Keratinocyte (primary cell): ENCODE results near the gene KCNH2. TPM values are rescaled to one million over a fixed set of nuclear protein-coding genes. Genes with fewer than 3 reads are reported as not detected.

Experiments used
- DNase-seq: peaks from one replicate; pipeline ENCODE4 v3.0.0-alpha.2; 2011; ENCODE audit warnings: low read depth, missing footprints, low spot score
- FAIRE-seq: peaks from 2 replicates; lab custom pipeline; 2011; peaks lifted over from hg19 to GRCh38; lab: Jason Lieb, UNC
- H2AFZ ChIP-seq: 2 replicates; pipeline ENCODE4 v1.6.0; 2012; ENCODE audit warnings: low read length, control low read depth, inconsistent platforms; ENCODE audit not compliant: control insufficient read depth
- H3K27ac ChIP-seq: 2 replicates; pipeline ENCODE4 v1.5.1; 2011; ENCODE audit warnings: low read length; ENCODE audit not compliant: control insufficient read depth, insufficient read depth
- H3K27me3 ChIP-seq: 3 replicates; pipeline ENCODE4 v1.6.0; 2011; ENCODE audit warnings: low read length; ENCODE audit not compliant: control insufficient read depth, insufficient read depth; ENCODE audit errors: extremely low read depth
- H3K36me3 ChIP-seq, 2 experiments: 2 replicates in 1 of 2; 3 replicates in 1 of 2; pipeline ENCODE4 v1.5.1; 2011; ENCODE audit warnings: low read length in 2 of 2, mild to moderate bottlenecking in 1 of 2; ENCODE audit not compliant: control insufficient read depth in 2 of 2, insufficient read depth in 2 of 2; ENCODE audit errors: extremely low read depth in 1 of 2
- H3K4me1 ChIP-seq: 3 replicates; pipeline ENCODE4 v1.5.1; 2011; ENCODE audit warnings: low read length; ENCODE audit not compliant: control insufficient read depth, insufficient read depth; ENCODE audit errors: extremely low read depth
- H3K4me2 ChIP-seq: 3 replicates; pipeline ENCODE4 v1.6.0; 2011; ENCODE audit warnings: low read depth, low read length; ENCODE audit not compliant: control insufficient read depth, insufficient read depth; ENCODE audit errors: extremely low read depth
- H3K4me3 ChIP-seq, 3 experiments: fragments of 200-600 bp in 1 of 3; sonication (generic) in 1 of 3; 2 replicates in 2 of 3; 3 replicates in 1 of 3; pipeline ENCODE4 v1.5.1; 2011 to 2016; ENCODE audit warnings: low read length in 3 of 3, mild to moderate bottlenecking in 3 of 3, control low read depth in 2 of 3, inconsistent platforms in 1 of 3, low read depth in 1 of 3, mixed read lengths in 1 of 3, mixed run types in 1 of 3, moderate library complexity in 1 of 3; ENCODE audit not compliant: control insufficient read depth in 2 of 3, insufficient read depth in 2 of 3; ENCODE audit errors: extremely low read depth in 1 of 3
- H3K79me2 ChIP-seq: 2 replicates; pipeline ENCODE4 v1.6.0; 2012; ENCODE audit warnings: low read length; ENCODE audit not compliant: control insufficient read depth, insufficient read depth
- H3K9ac ChIP-seq: 3 replicates; pipeline ENCODE4 v1.6.0; 2011; ENCODE audit warnings: low read length; ENCODE audit not compliant: control insufficient read depth, insufficient read depth; ENCODE audit errors: extremely low read depth
- H3K9me1 ChIP-seq: 3 replicates; pipeline ENCODE4 v1.6.0; 2011; ENCODE audit warnings: low read length; ENCODE audit not compliant: control insufficient read depth, insufficient read depth; ENCODE audit errors: extremely low read depth
- H3K9me3 ChIP-seq: 2 replicates; pipeline ENCODE4 v1.5.1; 2012; ENCODE audit warnings: low read depth, low read length; ENCODE audit not compliant: control insufficient read depth
- H4K20me1 ChIP-seq: 3 replicates; pipeline ENCODE4 v1.6.0; 2011; ENCODE audit warnings: low read length; ENCODE audit not compliant: control insufficient read depth, insufficient read depth; ENCODE audit errors: extremely low read depth
- EZH2 ChIP-seq: IDR thresholded peaks from one replicate; pipeline ENCODE4 v1.6.1; 2012; ENCODE audit warnings: inconsistent platforms, mild to moderate bottlenecking, low read length, moderate library complexity
- dilution Hi-C: fragments of 300-500 bp; cut with MboI; formaldehyde crosslinking; loops from one replicate; pipeline ENCODE4 v1.7.0; 2020; ENCODE audit warnings: low sequenced_read_pairs; ENCODE audit not compliant: extremely low pct_ligation_motif_present
- polyA plus RNA-seq, 5 experiments: library from polyadenylated mRNA; depleted of rRNA in 3 of 5; stranded (reverse) in 3 of 5; stranded (forward) in 1 of 5; unstranded in 1 of 5; fragments of >200 nt; gene quantifications; 1 replicate in 1 of 5; 2 replicates in 3 of 5; 3 replicates in 1 of 5; pipeline versions ENCODE4 v1.2.1 to v1.2.3, GENCODE V29; 2011 to 2012; ENCODE audit warnings: missing spikeins in 2 of 5, low read depth in 1 of 5, low replicate concordance in 1 of 5
- TF ChIP-seq, protein P1 (sequence below), 3 experiments: IDR thresholded peaks in 1 of 3; conservative IDR thresholded peaks in 1 of 3; optimal IDR thresholded peaks in 1 of 3; 2 replicates in 2 of 3; 3 replicates in 1 of 3; pipeline versions ENCODE3 to v1.5.1; 2011; ENCODE audit warnings: low read length in 3 of 3, mild to moderate bottlenecking in 3 of 3, moderate library complexity in 2 of 3, control low read depth in 1 of 3, inconsistent platforms in 1 of 3; ENCODE audit not compliant: insufficient read depth in 2 of 3; ENCODE audit errors: extremely low read depth in 1 of 3

The KCNH2 gene
- polyA plus RNA-seq, 1 donor (not counting 4 experiments of a cell fraction or from before 2014, with no cell fraction given) = 0.03 TPM

DNA sequence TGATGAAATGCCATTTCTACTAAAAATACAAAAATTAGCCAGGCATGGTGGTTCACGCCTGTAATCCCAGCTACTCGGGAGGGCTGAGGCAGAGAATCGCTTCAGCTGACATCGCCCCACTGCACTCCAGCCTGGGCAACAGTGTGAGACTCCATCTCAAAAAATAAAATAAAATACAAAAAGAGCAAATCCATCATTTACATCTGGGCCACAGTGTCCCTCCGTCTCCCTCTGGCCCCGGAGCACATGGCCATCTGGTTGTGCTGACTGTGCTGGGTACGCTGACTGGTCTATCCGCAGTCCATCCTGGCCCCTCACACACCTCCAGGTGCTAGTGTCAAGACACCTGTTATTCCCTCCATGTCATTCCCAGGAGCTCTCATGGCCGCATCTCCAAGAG lies 42.1 kb downstream of the KCNH2 start:
- Histone ChIP-seq H3K4me1 (peaks cover 19% of the 10 kb centered on the region), H3K27me3 (no peaks in the 10 kb centered on the region), H3K27ac (no peak overlapping the region), H3K4me3 (no peak overlapping the region), H3K36me3 (no peaks in the 10 kb centered on the region), H4K20me1 (no peaks in the 10 kb centered on the region), H3K9me1 (no peaks in the 10 kb centered on the region), H2AFZ (no peak overlapping the region), H3K4me2 (no peak overlapping the region), H3K9me3 (no peaks in the 10 kb centered on the region), H3K9ac (no peak overlapping the region), H3K79me2 (no peaks in the 10 kb centered on the region)
- DNase-seq (no peak), FAIRE-seq (no peak)
- dilution Hi-C loops = no loop called here
- TF ChIP-seq EZH2 = no peak
- TF ChIP-seq, protein P1, sequence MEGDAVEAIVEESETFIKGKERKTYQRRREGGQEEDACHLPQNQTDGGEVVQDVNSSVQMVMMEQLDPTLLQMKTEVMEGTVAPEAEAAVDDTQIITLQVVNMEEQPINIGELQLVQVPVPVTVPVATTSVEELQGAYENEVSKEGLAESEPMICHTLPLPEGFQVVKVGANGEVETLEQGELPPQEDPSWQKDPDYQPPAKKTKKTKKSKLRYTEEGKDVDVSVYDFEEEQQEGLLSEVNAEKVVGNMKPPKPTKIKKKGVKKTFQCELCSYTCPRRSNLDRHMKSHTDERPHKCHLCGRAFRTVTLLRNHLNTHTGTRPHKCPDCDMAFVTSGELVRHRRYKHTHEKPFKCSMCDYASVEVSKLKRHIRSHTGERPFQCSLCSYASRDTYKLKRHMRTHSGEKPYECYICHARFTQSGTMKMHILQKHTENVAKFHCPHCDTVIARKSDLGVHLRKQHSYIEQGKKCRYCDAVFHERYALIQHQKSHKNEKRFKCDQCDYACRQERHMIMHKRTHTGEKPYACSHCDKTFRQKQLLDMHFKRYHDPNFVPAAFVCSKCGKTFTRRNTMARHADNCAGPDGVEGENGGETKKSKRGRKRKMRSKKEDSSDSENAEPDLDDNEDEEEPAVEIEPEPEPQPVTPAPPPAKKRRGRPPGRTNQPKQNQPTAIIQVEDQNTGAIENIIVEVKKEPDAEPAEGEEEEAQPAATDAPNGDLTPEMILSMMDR (optimal IDR thresholded peaks at IDR 0.05 in 1 of 3, IDR thresholded peaks at IDR 0.05 in 1 of 3, conservative IDR thresholded peaks at IDR 0.05 in 1 of 3; ENCODE audit: extremely low read depth in 1 of 3, insufficient read depth in 2 of 3, low read length in 3 of 3) = no peak

DNA sequence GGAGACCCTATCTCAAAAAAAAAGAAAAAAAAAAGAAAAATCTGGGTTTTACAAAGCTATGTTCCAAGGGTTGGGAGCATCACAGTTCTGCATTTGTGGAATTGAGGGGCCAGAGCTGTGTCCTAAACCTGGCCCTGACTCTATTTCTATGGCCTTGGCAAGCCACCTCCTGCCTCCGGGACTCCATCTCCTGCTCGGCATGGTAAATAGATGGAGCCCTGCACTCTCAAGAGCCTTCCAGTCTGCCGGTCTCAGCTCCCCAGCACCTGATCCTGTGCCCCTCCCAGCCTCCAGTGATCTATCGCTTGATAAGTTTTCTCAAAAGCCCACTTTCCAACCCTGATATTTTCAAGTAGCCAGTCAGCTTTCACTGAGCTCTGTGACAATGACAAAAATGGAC lies 43.0 kb downstream of the KCNH2 start:
- Histone ChIP-seq H3K27ac (no peak overlapping the region), H4K20me1 (no peaks in the 10 kb centered on the region), H3K9me3 (no peaks in the 10 kb centered on the region), H3K4me2 (no peak overlapping the region), H2AFZ (no peak overlapping the region), H3K4me1 (peaks cover 19% of the 10 kb centered on the region), H3K4me3 (no peak overlapping the region), H3K36me3 (no peaks in the 10 kb centered on the region), H3K79me2 (no peaks in the 10 kb centered on the region), H3K9me1 (no peaks in the 10 kb centered on the region), H3K27me3 (no peaks in the 10 kb centered on the region), H3K9ac (no peak overlapping the region)
- FAIRE-seq (no peak), DNase-seq (no peak)
- dilution Hi-C loops = no loop called here
- TF ChIP-seq, protein P1 (optimal IDR thresholded peaks at IDR 0.05 in 1 of 3, IDR thresholded peaks at IDR 0.05 in 1 of 3, conservative IDR thresholded peaks at IDR 0.05 in 1 of 3; ENCODE audit: extremely low read depth in 1 of 3, insufficient read depth in 2 of 3, low read length in 3 of 3) = no peak
- TF ChIP-seq EZH2 = no peak
